GM18861 (cell line): ENCODE data around the gene ITGB1.
A peak's percentile ranks its signal among the peaks of the same experiment; 100 is the strongest.

Experiments used
- ATAC-seq: cut with Tn5 transposase; IDR thresholded peaks from one replicate; pipeline ENCODE4 v1.9.1; 2021; ENCODE audit not compliant: unreplicated experiment

ITGB1 gene

GRCh38 chr10:32956365-32957197 is 1.4 kb downstream of the ITGB1 start:
- no peak for ATAC-seq

- ATAC-seq, result no peak
Observed at GRCh38 chr10:32955790-32956189, 2.2 kb downstream of the ITGB1 start.

- no peak for ATAC-seq
Observed at GRCh38 chr10:32955299-32955772, 2.7 kb downstream of the ITGB1 start.

GRCh38 chr10:32954545-32955298 is 3.3 kb downstream of the ITGB1 start:
- no peak for ATAC-seq

- no peak for ATAC-seq
Observed at GRCh38 chr10:32954080-32954479, 4.0 kb downstream of the ITGB1 start.

- ATAC-seq, result no peak
Observed at GRCh38 chr10:32953277-32953927, 4.6 kb downstream of the ITGB1 start.

- no peak for ATAC-seq
Observed at GRCh38 chr10:32952541-32953276, 5.3 kb downstream of the ITGB1 start.

GRCh38 chr10:32952094-32952493 is 5.9 kb downstream of the ITGB1 start:
- ATAC-seq, result no peak

GRCh38 chr10:32951111-32951510 is 6.9 kb downstream of the ITGB1 start:
- ATAC-seq, result no peak

- no peak for ATAC-seq
Observed at GRCh38 chr10:32950591-32951108, 7.4 kb downstream of the ITGB1 start.

GRCh38 chr10:32949221-32949678 is 8.8 kb downstream of the ITGB1 start:
- ATAC-seq, result no peak

GRCh38 chr10:32948451-32948850 is 9.6 kb downstream of the ITGB1 start:
- no peak for ATAC-seq

- ATAC-seq, result no peak
Observed at GRCh38 chr10:32947586-32947985, 10.4 kb downstream of the ITGB1 start.

GRCh38 chr10:32946108-32946507 is 11.9 kb downstream of the ITGB1 start:
- no peak for ATAC-seq

GRCh38 chr10:32943854-32944661 is 14.0 kb downstream of the ITGB1 start:
- ATAC-seq, result no peak

GRCh38 chr10:32943395-32943794 is 14.6 kb downstream of the ITGB1 start:
- peak; percentile 63 for ATAC-seq

- no peak for ATAC-seq
Observed at GRCh38 chr10:32942081-32942480, 15.9 kb downstream of the ITGB1 start.

- no peak for ATAC-seq
Observed at GRCh38 chr10:32941357-32941756, 16.7 kb downstream of the ITGB1 start.
